ENCODE measurements around the gene AP1G1. TPM values are rescaled to one million over a fixed set of nuclear protein-coding genes. Genes with fewer than 3 reads are reported as not detected.
A peak's percentile ranks its signal among the peaks of the same experiment; 100 is the strongest.
"Not testable (repeated sequence)": the region's sequence is repeated elsewhere in the genome, so short reads cannot be mapped to it uniquely, and the experiment has no call there.

AP1G1 gene
- total and polyA plus RNA-seq, 4 donors, result 73.1 to 104 (median 80.0) TPM

DNA sequence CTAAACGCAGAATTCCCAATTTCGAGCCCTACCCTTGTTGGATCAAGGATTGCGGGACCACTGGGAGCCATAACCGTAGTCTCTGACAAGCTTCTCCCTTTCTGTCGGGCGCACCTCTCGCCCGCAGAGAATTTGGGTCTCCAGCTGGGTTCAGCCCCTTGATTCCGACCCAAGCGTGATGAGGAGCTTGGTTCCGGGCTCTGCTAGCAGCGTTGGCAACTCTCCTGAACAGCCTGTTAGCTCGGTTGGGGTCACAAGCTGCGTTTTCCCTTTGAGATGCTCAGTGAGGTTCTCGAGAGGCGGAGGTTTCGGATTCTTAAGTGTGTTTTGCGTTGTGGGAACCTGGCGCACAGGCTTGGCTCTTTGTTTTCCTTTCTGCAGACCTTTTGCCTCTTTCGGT lies 37.8 kb upstream of the AP1G1 start:
- Histone ChIP-seq H3K27me3 (ENCODE audit: control insufficient read depth, insufficient read depth, low read length) (no peaks in the 10 kb centered on the region), H3K27ac (ENCODE audit: low read depth, low read length) (peak overlapping the region; percentile 49), H3K4me1 (ENCODE audit: control insufficient read depth, insufficient read depth, low read length) (peaks cover 9% of the 10 kb centered on the region), H3K9me3 (ENCODE audit: control insufficient read depth, insufficient read depth, low read length) (no peaks in the 10 kb centered on the region), H3K4me3 (ENCODE audit: low read depth, low read length) (peak overlapping the region; percentile 91), H3K36me3 (ENCODE audit: control insufficient read depth, insufficient read depth, low read length) (peaks cover 32% of the 10 kb centered on the region)
- under 1% methylated on average over 20 of the region's 20 CpGs for WGBS (ENCODE audit: insufficient coverage)
- DNase-seq (ENCODE audit: low read depth in 4 of 6, low spot score in 6 of 6), result peak in 1 of 6 donors; percentile 28

DNA sequence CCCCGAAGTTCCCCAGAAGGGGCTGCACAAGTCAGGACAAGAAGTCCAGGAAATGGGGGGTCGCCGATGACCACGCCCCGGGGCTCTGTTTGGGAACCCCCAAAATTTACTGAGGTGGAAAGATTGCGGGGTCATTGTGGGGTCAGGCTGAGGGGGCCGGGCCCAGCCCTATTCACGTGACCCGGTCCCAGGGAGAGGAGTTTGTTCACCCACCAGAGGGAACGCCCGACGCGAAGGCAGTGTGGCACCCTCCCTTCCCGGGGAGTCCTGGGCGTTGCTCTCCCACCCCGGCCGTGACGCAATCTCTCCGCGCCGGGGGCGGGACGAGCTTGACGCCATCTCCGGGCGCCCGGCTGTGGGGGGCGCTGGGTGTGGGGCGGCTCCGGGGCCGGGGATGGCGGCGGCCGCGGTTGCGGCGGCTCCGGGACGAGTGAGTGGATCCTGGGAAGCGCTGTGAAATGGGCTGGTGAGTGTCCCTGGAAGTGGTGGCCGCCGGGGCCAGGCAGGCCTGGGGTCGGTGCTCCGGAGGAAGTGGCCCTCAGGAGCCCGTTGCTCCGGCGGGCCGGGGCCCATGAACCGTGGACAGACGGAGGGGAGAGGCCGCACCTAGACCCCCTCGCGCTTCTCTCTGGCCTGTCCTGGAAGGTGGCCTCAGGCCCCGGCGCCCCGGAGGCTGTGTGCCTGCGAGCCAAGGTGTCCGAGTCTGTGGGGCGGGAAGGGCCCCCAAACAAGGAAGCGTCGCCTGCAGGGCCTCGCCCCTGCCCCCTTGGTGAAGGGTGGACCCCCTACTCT lies 37.2 kb upstream of the AP1G1 start, which contains the start of gene ATXN1L:
ATXN1L (plus strand) TSS at position 338 of the 792 bp plus-strand sequence. CDS start 3,765 bp downstream, outside the sequence.
- WGBS (ENCODE audit: insufficient coverage), result under 1% methylated on average over 62 of the region's 62 CpGs
- H3K9me3 ChIP-seq (ENCODE audit: control insufficient read depth, insufficient read depth, low read length), result no peaks in the 10 kb centered on the region
- DNase-seq (ENCODE audit: low read depth in 4 of 6, low spot score in 6 of 6), result peak; percentile 79 to 97 (median 86)

DNA sequence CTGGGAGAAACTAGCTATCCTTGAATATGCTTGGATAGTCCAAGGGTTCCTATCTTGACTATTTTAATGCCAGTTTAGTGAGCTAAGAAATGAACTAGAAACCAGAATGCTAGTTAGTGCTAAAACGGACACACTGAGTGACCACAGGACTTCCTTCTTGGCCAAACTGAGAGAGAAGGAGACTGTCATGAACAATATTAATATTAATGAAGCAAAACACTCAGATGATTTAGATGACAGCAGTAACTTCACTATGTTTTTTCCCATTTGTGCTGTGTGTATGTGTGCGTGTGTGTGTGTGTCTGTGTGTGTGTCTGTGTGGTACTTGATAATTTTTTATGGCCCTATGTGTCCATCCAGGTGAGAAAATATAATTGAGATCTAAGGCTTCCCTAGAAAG lies 34.9 kb upstream of the AP1G1 start:
- WGBS (ENCODE audit: insufficient coverage), result 80% methylated on average over 2 of the region's 2 CpGs
- Histone ChIP-seq H3K4me3 (ENCODE audit: low read depth, low read length) (no peak overlapping the region), H3K36me3 (ENCODE audit: control insufficient read depth, insufficient read depth, low read length) (peaks cover 4% of the 10 kb centered on the region), H3K27ac (ENCODE audit: low read depth, low read length) (no peak overlapping the region), H3K27me3 (ENCODE audit: control insufficient read depth, insufficient read depth, low read length) (no peaks in the 10 kb centered on the region), H3K4me1 (ENCODE audit: control insufficient read depth, insufficient read depth, low read length) (peaks cover 9% of the 10 kb centered on the region), H3K9me3 (ENCODE audit: control insufficient read depth, insufficient read depth, low read length) (no peaks in the 10 kb centered on the region)
- no peak for DNase-seq (ENCODE audit: low read depth in 4 of 6, low spot score in 6 of 6)

More for the DNA sequence above, 37.2 kb upstream of the AP1G1 start, which contains the start of gene ATXN1L:
- Histone ChIP-seq H3K4me3 (ENCODE audit: low read depth, low read length) (peak within 1 kb of the TSS; percentile 91), H3K4me1 (ENCODE audit: control insufficient read depth, insufficient read depth, low read length) (peaks cover 9% of the 10 kb centered on the region), H3K27me3 (ENCODE audit: control insufficient read depth, insufficient read depth, low read length) (no peaks in the 10 kb centered on the region), H3K36me3 (ENCODE audit: control insufficient read depth, insufficient read depth, low read length) (peaks cover 26% of the 10 kb centered on the region), H3K27ac (ENCODE audit: low read depth, low read length) (peak within 1 kb of the TSS; percentile 59)

DNA sequence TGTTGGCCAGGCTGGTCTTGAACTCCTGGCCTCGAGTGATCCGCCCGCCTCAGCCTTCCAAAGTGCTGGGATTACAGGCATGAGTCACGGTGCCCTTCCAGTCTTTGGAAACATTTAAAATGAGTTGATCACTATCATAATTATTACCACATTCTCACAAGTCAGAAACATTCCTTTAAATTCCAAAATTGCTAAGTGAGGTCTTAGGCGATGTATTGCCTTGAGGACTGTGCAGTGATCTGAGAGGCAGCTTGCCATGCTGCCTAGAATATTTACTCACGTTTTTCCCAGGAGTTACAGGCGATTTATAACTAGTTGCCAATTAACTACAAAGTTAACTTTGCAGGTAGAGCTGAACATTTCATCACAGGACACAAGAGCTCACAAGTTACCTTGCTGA lies 31.4 kb upstream of the AP1G1 start:
- no peak overlapping the region for H3K27ac ChIP-seq (ENCODE audit: low read depth, low read length)
- 65% methylated on average over 5 of the region's 7 CpGs for whole genome bisulfite sequencing (ENCODE audit: insufficient coverage)

DNA sequence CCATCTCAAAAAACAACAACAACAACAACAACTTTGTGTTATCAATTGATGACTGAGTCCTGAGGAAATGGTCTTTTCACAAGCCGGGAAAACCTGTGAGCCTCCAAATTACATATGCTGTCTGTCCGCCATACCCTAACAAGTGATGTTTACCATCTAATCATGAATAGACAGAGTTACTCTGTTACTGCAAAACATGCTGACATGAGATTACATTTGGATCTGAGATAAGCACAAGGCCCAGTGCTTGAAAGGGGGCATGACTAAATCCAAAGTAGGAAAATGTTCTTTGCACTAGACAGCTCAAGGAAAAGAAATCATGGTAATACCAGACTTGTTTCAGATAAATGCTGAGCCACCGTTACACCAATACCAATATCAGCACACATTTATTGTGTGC lies 28.5 kb upstream of the AP1G1 start:
- no peaks in the 10 kb centered on the region for H3K9me3 ChIP-seq (ENCODE audit: control insufficient read depth, insufficient read depth, low read length)
- H3K36me3 ChIP-seq (ENCODE audit: control insufficient read depth, insufficient read depth, low read length), result no peaks in the 10 kb centered on the region
- no peaks in the 10 kb centered on the region for H3K27me3 ChIP-seq (ENCODE audit: control insufficient read depth, insufficient read depth, low read length)
- no peak for DNase-seq (ENCODE audit: low read depth in 4 of 6, low spot score in 6 of 6)
- WGBS (ENCODE audit: insufficient coverage), result 100% methylated on average over 1 of the region's 3 CpGs
- H3K4me3 ChIP-seq (ENCODE audit: low read depth, low read length), result no peak overlapping the region
- no peak overlapping the region for H3K27ac ChIP-seq (ENCODE audit: low read depth, low read length)
- H3K4me1 ChIP-seq (ENCODE audit: control insufficient read depth, insufficient read depth, low read length), result no peaks in the 10 kb centered on the region

More for the DNA sequence above, 31.4 kb upstream of the AP1G1 start:
- Histone ChIP-seq H3K4me3 (ENCODE audit: low read depth, low read length) (no peak overlapping the region), H3K36me3 (ENCODE audit: control insufficient read depth, insufficient read depth, low read length) (no peaks in the 10 kb centered on the region), H3K9me3 (ENCODE audit: control insufficient read depth, insufficient read depth, low read length) (no peaks in the 10 kb centered on the region), H3K27me3 (ENCODE audit: control insufficient read depth, insufficient read depth, low read length) (no peaks in the 10 kb centered on the region), H3K4me1 (ENCODE audit: control insufficient read depth, insufficient read depth, low read length) (peaks cover under 1% of the 10 kb centered on the region)
- DNase-seq (ENCODE audit: low read depth in 4 of 6, low spot score in 6 of 6), result no peak

DNA sequence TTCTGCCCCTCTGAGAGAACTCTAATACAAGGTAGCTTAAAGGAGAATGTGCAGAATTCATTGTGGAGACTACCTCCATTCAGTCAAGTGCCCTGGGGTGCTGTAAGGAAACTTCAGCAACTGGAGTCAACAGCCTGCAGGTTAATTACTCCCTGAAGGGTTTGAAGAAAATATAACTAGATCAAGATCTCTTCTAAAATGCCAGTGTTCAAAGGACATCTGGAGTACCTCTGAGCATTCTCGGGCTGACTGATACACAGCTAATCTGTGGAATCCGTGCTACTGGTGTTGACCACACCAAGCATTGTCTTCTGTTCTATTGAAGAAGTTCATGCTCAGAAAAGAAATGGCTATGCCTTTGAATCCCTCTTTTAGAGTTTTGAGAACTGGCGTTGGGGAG lies 25.7 kb upstream of the AP1G1 start:
- Histone ChIP-seq H3K9me3 (ENCODE audit: control insufficient read depth, insufficient read depth, low read length) (no peaks in the 10 kb centered on the region), H3K4me1 (ENCODE audit: control insufficient read depth, insufficient read depth, low read length) (no peaks in the 10 kb centered on the region), H3K27me3 (ENCODE audit: control insufficient read depth, insufficient read depth, low read length) (no peaks in the 10 kb centered on the region), H3K36me3 (ENCODE audit: control insufficient read depth, insufficient read depth, low read length) (no peaks in the 10 kb centered on the region), H3K4me3 (ENCODE audit: low read depth, low read length) (no peak overlapping the region), H3K27ac (ENCODE audit: low read depth, low read length) (no peak overlapping the region)
- no peak for DNase-seq (ENCODE audit: low read depth in 4 of 6, low spot score in 6 of 6)
- 70% methylated on average over 2 of the region's 3 CpGs for WGBS (ENCODE audit: insufficient coverage)

DNA sequence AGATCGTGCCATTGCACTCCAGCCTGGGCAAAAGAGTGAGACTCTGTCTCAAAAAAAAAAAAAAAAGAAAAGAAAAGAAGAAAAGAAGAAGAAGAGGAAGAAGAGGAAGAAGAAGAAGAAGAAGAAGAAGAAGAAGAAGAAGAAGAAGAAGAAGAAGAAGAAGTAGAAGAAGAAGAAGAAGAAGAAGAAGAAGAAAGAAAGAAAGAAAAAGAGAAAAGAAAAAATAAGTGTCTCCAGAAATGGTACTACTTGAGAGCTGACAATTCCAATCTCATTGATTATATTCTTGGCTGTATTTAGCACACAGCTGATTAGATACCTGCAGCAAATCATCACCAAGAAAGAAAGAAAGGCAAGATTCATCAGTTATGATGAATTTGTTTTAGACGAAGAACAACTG lies 23.5 kb upstream of the AP1G1 start:
- not testable (repeated sequence) for H3K36me3 ChIP-seq (ENCODE audit: control insufficient read depth, insufficient read depth, low read length); H3K27me3 ChIP-seq (ENCODE audit: control insufficient read depth, insufficient read depth, low read length); DNase-seq (ENCODE audit: low read depth in 4 of 6, low spot score in 6 of 6); H3K27ac ChIP-seq (ENCODE audit: low read depth, low read length); H3K4me1 ChIP-seq (ENCODE audit: control insufficient read depth, insufficient read depth, low read length); H3K4me3 ChIP-seq (ENCODE audit: low read depth, low read length); H3K9me3 ChIP-seq (ENCODE audit: control insufficient read depth, insufficient read depth, low read length)
- WGBS (ENCODE audit: insufficient coverage), result 100% methylated on average over 1 of the region's 2 CpGs

DNA sequence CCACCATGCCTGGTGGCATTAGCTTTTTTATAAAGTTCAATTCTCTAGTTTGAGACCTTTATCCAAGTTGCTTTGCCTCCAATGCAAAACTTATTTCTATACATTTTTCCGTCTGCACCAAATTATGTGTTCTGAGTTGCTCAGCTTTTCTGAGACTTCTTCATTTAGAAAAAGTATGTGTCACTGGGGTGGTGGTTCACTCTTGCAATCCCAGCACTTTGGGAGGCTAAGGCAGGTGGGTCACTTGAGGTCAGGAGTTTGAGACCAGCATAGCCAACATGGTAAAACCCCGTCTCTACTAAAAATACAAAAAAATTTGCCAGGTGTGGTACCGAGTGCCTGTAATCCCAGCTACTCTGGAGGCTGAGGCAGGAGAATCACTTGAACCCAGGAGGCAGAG lies 23.1 kb upstream of the AP1G1 start:
- not testable (repeated sequence) for H3K27ac ChIP-seq (ENCODE audit: low read depth, low read length); H3K9me3 ChIP-seq (ENCODE audit: control insufficient read depth, insufficient read depth, low read length); DNase-seq (ENCODE audit: low read depth in 4 of 6, low spot score in 6 of 6); H3K27me3 ChIP-seq (ENCODE audit: control insufficient read depth, insufficient read depth, low read length); H3K4me1 ChIP-seq (ENCODE audit: control insufficient read depth, insufficient read depth, low read length); H3K4me3 ChIP-seq (ENCODE audit: low read depth, low read length); H3K36me3 ChIP-seq (ENCODE audit: control insufficient read depth, insufficient read depth, low read length)
- WGBS (ENCODE audit: insufficient coverage), result no CpG with 5 or more reads among the region's 3 CpGs

DNA sequence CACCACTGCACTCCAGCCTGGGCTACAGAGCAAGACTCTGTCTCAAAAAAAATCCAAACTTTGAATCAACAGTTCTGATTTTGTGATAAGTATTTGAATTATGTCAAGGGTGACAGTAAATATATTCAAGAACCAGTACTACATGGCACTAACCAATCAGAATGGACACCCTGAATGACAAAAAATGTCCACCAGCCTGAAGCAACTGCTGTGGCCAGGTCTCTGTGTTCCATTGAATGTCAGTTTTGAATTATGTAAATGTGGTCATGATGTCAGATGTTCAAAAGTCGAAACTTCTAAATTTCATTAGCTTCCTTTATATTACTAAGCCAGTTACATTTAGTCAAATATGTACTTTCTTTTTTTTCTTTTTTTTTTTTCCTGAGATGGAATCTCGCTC lies 21.7 kb upstream of the AP1G1 start:
- H3K36me3 ChIP-seq (ENCODE audit: control insufficient read depth, insufficient read depth, low read length), result no peaks in the 10 kb centered on the region
- H3K9me3 ChIP-seq (ENCODE audit: control insufficient read depth, insufficient read depth, low read length), result no peaks in the 10 kb centered on the region
- no peak for DNase-seq (ENCODE audit: low read depth in 4 of 6, low spot score in 6 of 6)
- WGBS (ENCODE audit: insufficient coverage), result no CpG with 5 or more reads among the region's 2 CpGs
- H3K27ac ChIP-seq (ENCODE audit: low read depth, low read length), result no peak overlapping the region
- H3K27me3 ChIP-seq (ENCODE audit: control insufficient read depth, insufficient read depth, low read length), result no peaks in the 10 kb centered on the region
- H3K4me1 ChIP-seq (ENCODE audit: control insufficient read depth, insufficient read depth, low read length), result no peaks in the 10 kb centered on the region
- no peak overlapping the region for H3K4me3 ChIP-seq (ENCODE audit: low read depth, low read length)

DNA sequence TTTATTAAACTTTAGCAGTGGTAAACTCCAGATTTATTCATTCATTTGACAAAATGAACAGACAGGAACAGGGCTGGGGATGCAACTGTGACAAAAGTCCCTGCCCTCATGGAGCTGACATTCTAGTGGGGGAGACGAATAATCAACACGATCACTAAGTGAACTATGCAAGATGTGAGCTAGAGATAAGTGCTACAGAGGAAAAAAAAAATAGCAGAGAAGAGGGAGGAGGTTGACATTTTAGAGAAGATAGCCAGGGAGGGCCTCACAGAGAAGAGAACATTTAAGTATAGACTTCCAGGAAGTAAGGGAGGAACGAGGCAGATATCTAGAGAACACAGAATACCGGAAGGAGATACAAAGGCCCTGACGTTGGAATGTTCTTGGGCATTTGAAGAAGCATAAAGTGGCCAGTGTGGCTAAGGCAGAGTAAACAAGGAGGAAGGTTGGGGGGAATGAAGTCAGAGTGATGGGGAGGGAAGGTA lies 17.9 kb upstream of the AP1G1 start:
- DNase-seq (ENCODE audit: low read depth in 4 of 6, low spot score in 6 of 6), result no peak
- Histone ChIP-seq H3K27me3 (ENCODE audit: control insufficient read depth, insufficient read depth, low read length) (no peaks in the 10 kb centered on the region), H3K9me3 (ENCODE audit: control insufficient read depth, insufficient read depth, low read length) (no peaks in the 10 kb centered on the region), H3K4me1 (ENCODE audit: control insufficient read depth, insufficient read depth, low read length) (no peaks in the 10 kb centered on the region), H3K36me3 (ENCODE audit: control insufficient read depth, insufficient read depth, low read length) (no peaks in the 10 kb centered on the region), H3K27ac (ENCODE audit: low read depth, low read length) (no peak overlapping the region), H3K4me3 (ENCODE audit: low read depth, low read length) (no peak overlapping the region)
- WGBS (ENCODE audit: insufficient coverage), result 84% methylated on average over 5 of the region's 5 CpGs

All from spinal cord (tissue), 10 donors.